Endothelial cell (in vitro differentiated cells): ENCODE data around the gene NEURL1B. TPM values are rescaled to one million over a fixed set of nuclear protein-coding genes. Genes with fewer than 3 reads are reported as not detected.
A peak's percentile ranks its signal among the peaks of the same experiment; 100 is the strongest.

Experiments used
- DNase-seq: peaks from one replicate; pipeline ENCODE4 v3.0.0; 2021; ENCODE audit warnings: low spot score
- H3K27ac Mint-ChIP-seq: one replicate; pipeline ENCODE4 v1.8.0; 2021; ENCODE audit warnings: mixed read lengths, inconsistent platforms; ENCODE audit not compliant: unreplicated experiment
- H3K27me3 Mint-ChIP-seq: one replicate; pipeline ENCODE4 v1.8.0; 2021; ENCODE audit warnings: mild to moderate bottlenecking, moderate library complexity, mixed read lengths, inconsistent platforms; ENCODE audit not compliant: unreplicated experiment
- H3K36me3 Mint-ChIP-seq: one replicate; pipeline ENCODE4 v1.8.0; 2021; ENCODE audit warnings: mild to moderate bottlenecking, low read depth, mixed read lengths, inconsistent platforms; ENCODE audit not compliant: unreplicated experiment
- H3K4me1 Mint-ChIP-seq: one replicate; pipeline ENCODE4 v1.8.0; 2021; ENCODE audit warnings: mild to moderate bottlenecking, mixed read lengths, inconsistent platforms; ENCODE audit not compliant: unreplicated experiment
- H3K4me3 Mint-ChIP-seq: one replicate; pipeline ENCODE4 v1.8.0; 2021; ENCODE audit warnings: mild to moderate bottlenecking, mixed read lengths, inconsistent platforms; ENCODE audit not compliant: unreplicated experiment
- H3K9me3 Mint-ChIP-seq: one replicate; pipeline ENCODE4 v1.8.0; 2021; ENCODE audit warnings: mixed read lengths, inconsistent platforms; ENCODE audit not compliant: unreplicated experiment
- total RNA-seq: library from RNA; stranded (reverse); fragmentation: NEBNext Ultra II Directional; extraction: Animal tissue kit (Norgen Biotek cat#: 25700); gene quantifications from one replicate; pipeline ENCODE4 v1.2.1, GENCODE V29; 2021; ENCODE audit not compliant: unreplicated experiment
- TF ChIP-seq, protein P1 (sequence below): fragments of 200-600 bp; sonication (generic); IDR thresholded peaks from one replicate; pipeline ENCODE4 v1.5.0; 2021; ENCODE audit warnings: antibody characterized with exemption; ENCODE audit not compliant: unreplicated experiment

The NEURL1B gene
- total RNA-seq, 1 donor from 2014 or later, result 0.13 TPM

DNA sequence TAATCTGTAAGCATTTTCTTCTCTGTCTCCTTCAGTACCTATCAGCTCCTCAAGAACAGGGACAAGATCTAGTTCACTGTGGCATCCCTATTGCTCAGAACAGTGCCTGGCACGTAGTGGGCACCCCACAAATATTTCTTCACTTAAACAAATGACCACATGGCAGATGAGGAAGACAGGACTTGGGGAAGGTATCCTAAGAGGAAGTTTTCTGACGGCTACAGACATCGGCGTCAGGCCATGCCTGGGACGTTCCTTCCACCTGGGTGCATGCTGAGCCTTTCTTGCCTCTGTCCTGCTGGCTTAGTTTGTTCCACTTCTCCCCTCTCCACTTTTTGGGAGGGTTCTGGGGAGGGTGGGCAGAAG, 60.2 kb downstream of the NEURL1B start:
- Mint-ChIP-seq H3K27me3 (peaks cover 6% of the 10 kb centered on the region), H3K27ac (no peak overlapping the region), H3K9me3 (no peaks in the 10 kb centered on the region), H3K4me3 (no peak overlapping the region), H3K36me3 (no peaks in the 10 kb centered on the region), H3K4me1 (peaks cover 24% of the 10 kb centered on the region)
- DNase-seq, result no peak
- TF ChIP-seq, protein P1, sequence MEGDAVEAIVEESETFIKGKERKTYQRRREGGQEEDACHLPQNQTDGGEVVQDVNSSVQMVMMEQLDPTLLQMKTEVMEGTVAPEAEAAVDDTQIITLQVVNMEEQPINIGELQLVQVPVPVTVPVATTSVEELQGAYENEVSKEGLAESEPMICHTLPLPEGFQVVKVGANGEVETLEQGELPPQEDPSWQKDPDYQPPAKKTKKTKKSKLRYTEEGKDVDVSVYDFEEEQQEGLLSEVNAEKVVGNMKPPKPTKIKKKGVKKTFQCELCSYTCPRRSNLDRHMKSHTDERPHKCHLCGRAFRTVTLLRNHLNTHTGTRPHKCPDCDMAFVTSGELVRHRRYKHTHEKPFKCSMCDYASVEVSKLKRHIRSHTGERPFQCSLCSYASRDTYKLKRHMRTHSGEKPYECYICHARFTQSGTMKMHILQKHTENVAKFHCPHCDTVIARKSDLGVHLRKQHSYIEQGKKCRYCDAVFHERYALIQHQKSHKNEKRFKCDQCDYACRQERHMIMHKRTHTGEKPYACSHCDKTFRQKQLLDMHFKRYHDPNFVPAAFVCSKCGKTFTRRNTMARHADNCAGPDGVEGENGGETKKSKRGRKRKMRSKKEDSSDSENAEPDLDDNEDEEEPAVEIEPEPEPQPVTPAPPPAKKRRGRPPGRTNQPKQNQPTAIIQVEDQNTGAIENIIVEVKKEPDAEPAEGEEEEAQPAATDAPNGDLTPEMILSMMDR, result no peak

DNA sequence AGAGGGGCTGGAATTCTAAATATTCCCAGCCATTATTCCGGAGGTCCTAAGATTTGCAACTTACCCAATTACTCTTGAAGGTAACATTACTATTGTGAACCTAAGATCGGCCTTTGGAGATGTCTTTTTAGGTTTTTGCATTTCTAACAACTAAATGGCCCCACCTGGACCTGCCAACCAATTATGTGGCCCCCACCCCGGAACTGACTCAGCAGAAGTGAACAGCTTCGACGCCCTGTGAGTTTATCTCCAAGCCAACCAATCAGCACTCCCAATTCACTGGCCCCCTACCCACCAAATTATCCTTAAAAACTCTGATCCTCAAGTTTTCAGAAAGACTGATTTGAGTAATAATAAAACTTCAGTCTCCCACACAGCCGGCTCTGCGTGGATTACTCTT, 62.9 kb downstream of the NEURL1B start:
- Mint-ChIP-seq H3K27ac (no peak overlapping the region), H3K4me1 (peaks cover 35% of the 10 kb centered on the region), H3K27me3 (peaks cover 3% of the 10 kb centered on the region), H3K4me3 (no peak overlapping the region), H3K9me3 (no peaks in the 10 kb centered on the region), H3K36me3 (no peaks in the 10 kb centered on the region)
- no peak for DNase-seq
- TF ChIP-seq, protein P1, result no peak

DNA sequence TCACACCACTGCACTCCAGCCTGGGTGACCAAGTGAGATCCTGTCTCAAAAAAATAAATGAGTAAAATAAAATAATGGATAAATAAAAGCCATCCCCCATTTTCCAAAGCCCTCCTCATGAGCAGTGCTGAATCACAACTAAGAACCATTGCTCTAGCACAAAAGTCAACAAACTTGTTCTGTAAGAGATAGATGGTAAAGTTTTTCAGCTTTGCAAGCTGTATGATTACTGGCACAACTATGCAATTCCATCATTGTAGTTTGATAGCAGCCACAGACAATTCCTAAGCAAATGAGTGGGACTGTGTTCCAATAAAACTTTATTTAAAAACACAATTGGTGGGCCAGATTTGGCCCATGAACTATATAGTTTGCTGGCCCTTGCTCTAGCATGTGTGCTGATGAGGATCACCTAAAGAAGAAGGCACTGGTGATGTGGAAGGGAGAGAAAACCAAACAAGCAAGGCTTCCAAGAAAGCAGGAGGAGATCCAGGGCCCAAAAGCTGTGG, 64.6 kb downstream of the NEURL1B start:
- no peak for DNase-seq
- Mint-ChIP-seq H3K27me3 (peaks cover 3% of the 10 kb centered on the region), H3K27ac (no peak overlapping the region), H3K36me3 (no peaks in the 10 kb centered on the region), H3K9me3 (no peaks in the 10 kb centered on the region), H3K4me3 (no peak overlapping the region), H3K4me1 (peaks cover 30% of the 10 kb centered on the region)
- TF ChIP-seq, protein P1, result no peak

DNA sequence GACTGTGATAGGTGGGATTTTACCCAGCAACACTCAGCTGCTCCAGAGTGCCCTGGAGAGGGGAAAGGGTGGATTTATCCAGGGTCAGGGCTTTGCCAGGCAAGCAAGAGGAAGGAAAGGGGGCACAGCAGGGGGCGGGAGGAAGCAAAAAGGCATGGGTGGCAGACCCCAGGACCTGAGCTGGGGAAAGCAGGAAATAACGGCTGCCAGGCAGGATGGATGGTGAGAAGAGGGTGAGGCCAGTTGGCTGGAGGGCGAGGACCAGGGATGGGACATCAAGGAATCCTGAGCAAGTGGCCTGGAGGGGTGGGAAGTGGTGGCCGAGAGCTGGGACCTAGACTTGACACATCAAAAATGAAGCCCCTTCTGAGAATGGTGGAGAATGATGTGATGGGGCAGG, 65.7 kb downstream of the NEURL1B start:
- TF ChIP-seq, protein P1, result no peak
- H3K27ac Mint-ChIP-seq, result no peak overlapping the region
- peaks cover 19% of the 10 kb centered on the region for H3K4me1 Mint-ChIP-seq
- no peak for DNase-seq
- H3K36me3 Mint-ChIP-seq, result no peaks in the 10 kb centered on the region
- no peaks in the 10 kb centered on the region for H3K27me3 Mint-ChIP-seq
- H3K4me3 Mint-ChIP-seq, result no peak overlapping the region
- H3K9me3 Mint-ChIP-seq, result no peaks in the 10 kb centered on the region

DNA sequence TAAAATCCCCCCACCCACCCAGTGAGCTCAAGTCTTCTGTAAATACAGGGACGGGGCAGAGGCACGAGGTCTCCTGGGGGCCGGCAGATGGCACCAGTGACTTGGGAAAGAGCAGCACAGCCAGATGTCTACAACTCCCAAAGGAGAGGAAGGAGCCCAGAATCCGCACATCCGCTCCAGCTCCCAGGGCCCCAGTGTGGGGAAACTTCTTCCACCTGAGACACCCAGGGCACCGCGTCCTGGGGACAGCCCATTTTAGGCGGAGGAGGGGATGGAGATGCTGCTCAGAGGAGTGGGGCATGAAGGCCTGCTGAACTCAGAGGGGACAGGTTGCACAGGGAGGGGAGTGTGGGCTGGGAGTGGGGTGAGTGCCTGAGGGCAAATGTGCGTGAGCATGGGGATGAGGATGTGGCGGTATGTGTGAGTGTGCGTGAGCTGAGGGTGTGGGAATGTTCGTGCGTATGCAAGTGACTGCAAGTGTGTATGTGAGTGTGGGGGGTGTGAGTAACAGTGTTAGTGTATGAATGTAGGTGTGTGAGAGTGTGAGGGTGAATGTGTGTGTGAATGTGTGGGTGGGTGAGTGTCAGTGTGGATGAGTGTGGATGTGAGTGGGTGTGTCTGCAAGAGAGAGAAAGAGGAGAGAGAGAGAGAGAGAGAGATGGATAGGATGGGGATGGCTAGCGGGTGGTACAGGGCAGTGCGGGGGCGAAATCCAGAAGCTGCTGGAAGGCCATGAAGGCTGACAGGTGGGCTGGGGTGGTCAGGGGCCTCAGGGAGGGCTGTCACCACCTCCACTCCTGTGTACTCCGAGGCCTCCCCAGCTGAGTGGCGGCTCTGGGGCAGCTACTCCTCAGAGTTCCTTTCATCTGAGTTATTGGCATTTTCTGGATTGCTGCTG, 66.5 kb downstream of the NEURL1B start:
- DNase-seq, result peak; percentile 48
- Mint-ChIP-seq H3K4me3 (no peak overlapping the region), H3K36me3 (no peaks in the 10 kb centered on the region), H3K27ac (no peak overlapping the region), H3K9me3 (no peaks in the 10 kb centered on the region), H3K27me3 (no peaks in the 10 kb centered on the region), H3K4me1 (peaks cover 19% of the 10 kb centered on the region)
- TF ChIP-seq, protein P1, result no peak
